ENCODE data around the gene ANKMY1.
A peak's percentile ranks its signal among the peaks of the same experiment; 100 is the strongest.

The ANKMY1 gene

DNA sequence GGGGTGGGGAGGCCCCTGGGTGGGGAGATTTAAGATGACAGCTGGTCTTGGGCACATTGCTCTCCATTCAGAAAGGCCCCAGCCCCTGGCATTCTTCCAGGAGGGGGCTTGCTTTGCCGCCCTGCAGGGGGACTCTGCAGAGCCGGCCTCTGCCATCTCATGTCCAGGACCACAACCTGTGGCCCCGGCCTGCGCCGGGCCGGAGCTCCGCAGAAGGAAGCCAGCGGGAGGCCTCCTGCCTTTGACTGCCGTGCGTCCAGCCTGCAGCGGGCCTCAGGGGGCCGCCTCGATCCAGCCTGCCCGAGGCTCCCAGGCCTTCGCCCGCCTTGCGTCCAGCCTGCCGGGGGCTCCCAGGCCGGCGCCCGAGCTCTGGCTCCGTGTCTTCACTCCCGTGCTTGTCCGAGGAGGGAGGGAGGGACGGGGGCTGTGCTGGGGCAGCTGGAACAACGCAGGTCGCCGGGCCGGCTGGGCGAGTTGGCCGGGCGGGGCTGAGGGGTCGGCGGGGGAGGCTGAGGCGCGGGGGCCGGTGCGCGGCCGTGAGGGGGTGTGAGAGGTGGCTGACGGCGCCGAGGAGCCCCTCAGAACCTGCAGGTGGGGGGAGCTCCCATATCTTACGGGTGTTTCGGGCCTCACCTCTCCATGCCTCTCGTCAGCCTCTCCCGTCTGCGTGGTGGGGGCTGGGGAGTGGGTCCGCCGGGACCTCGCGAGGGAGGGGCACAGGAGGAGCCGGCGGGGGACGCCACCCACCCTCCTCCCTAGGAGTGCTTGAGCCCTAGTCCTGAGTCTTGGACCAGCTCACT, 101.9 kb downstream of the ANKMY1 start:
- H3K9ac ChIP-seq (ENCODE audit: low read length in 5 of 5) = no peak overlapping the region
- H3K4me1 ChIP-seq (ENCODE audit: control insufficient read depth in 5 of 5, insufficient read depth in 5 of 5, low read length in 5 of 5) = peaks cover 0 to 34% (median 27%) of the 10 kb centered on the region in 5 donors
- H3K4me3 ChIP-seq (ENCODE audit: low read depth in 1 of 5, low read length in 5 of 5) = no peak overlapping the region
- peaks cover 0 to 32% (median 20%) of the 10 kb centered on the region in 5 donors for H3K27me3 ChIP-seq (ENCODE audit: control insufficient read depth in 5 of 5, insufficient read depth in 4 of 5, low read length in 5 of 5)
- H3K36me3 ChIP-seq (ENCODE audit: control insufficient read depth in 5 of 5, insufficient read depth in 5 of 5, low read length in 5 of 5) = no peaks in the 10 kb centered on the region
- no peak overlapping the region for H3K27ac ChIP-seq (ENCODE audit: low read depth, low read length)
- H3K9me3 ChIP-seq (ENCODE audit: control insufficient read depth in 5 of 5, low read length in 5 of 5) = no peaks in the 10 kb centered on the region

DNA sequence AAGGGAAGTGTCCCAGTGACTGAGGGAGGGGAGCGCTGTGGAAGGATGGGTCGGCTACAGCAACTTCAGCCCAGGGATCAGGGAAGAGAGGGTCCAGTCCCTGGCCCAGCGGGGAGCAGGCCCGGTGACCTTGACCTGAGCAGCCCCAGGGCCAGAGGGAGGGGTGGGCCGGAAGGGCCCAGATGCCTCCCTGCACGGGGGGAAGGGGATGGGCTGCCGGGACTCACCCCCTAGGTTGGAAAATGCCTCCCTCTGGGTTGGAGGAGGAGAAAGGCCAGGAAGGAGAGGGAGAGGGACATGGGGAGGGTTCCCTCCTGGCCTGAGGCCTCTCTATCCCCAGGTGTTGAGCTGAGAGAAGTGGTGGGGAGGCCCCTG, 102.5 kb downstream of the ANKMY1 start:
- no peaks in the 10 kb centered on the region for H3K36me3 ChIP-seq (ENCODE audit: control insufficient read depth in 5 of 5, insufficient read depth in 5 of 5, low read length in 5 of 5)
- no peak overlapping the region for H3K27ac ChIP-seq (ENCODE audit: low read depth, low read length)
- peaks cover 0 to 40% (median 33%) of the 10 kb centered on the region in 5 donors for H3K4me1 ChIP-seq (ENCODE audit: control insufficient read depth in 5 of 5, insufficient read depth in 5 of 5, low read length in 5 of 5)
- H3K27me3 ChIP-seq (ENCODE audit: control insufficient read depth in 5 of 5, insufficient read depth in 4 of 5, low read length in 5 of 5) = peaks cover 0 to 38% (median 21%) of the 10 kb centered on the region in 5 donors
- H3K9me3 ChIP-seq (ENCODE audit: control insufficient read depth in 5 of 5, low read length in 5 of 5) = no peaks in the 10 kb centered on the region
- no peak overlapping the region for H3K4me3 ChIP-seq (ENCODE audit: low read depth in 1 of 5, low read length in 5 of 5)
- H3K9ac ChIP-seq (ENCODE audit: low read length in 5 of 5) = no peak overlapping the region

DNA sequence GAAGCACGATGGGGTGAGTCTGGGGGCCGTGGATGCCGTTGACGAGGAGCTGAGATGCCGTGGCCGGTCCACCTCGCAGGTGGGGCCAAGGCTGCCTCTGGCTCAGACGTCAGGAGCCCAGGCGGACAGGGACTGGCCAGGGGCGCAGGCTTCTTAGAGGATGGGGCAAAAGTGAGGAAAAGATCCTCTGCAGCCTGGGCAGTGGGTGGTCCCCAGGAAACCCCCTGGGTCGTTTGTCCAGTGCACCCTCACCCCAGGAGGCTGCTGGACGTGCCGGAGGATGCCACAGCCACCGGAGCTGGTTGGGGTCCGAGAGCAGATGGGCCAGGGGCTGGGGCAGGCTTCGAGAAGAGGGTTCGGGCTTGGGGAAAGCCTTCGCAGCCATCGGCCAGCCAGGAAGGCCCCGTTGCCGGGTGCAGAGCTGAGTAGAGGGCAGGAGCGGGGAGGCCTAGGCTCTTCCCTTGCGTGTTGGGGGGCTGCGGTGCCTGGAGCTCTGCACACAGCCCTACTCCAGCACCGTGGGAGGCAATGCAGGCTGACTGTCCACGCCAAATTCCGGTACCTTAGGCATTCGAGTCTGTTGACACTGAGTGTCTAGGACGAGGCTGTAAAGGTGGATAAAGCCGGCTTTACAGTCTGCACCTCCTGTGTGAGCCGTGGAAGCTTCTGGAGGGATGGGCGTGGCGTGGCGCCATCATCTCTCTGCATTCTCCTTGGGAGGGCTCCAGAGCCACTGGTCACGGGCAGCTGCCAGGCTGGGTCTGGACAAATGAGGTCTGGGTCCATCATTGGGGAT, 103.5 kb downstream of the ANKMY1 start:
- Histone ChIP-seq H3K9ac (ENCODE audit: low read length in 5 of 5) (no peak overlapping the region), H3K36me3 (ENCODE audit: control insufficient read depth in 5 of 5, insufficient read depth in 5 of 5, low read length in 5 of 5) (no peaks in the 10 kb centered on the region), H3K9me3 (ENCODE audit: control insufficient read depth in 5 of 5, low read length in 5 of 5) (no peaks in the 10 kb centered on the region), H3K4me3 (ENCODE audit: low read depth in 1 of 5, low read length in 5 of 5) (no peak overlapping the region), H3K27ac (ENCODE audit: low read depth, low read length) (no peak overlapping the region), H3K4me1 (ENCODE audit: control insufficient read depth in 5 of 5, insufficient read depth in 5 of 5, low read length in 5 of 5) (peaks cover 0 to 40% (median 31%) of the 10 kb centered on the region in 5 donors), H3K27me3 (ENCODE audit: control insufficient read depth in 5 of 5, insufficient read depth in 4 of 5, low read length in 5 of 5) (peaks cover 0 to 41% (median 25%) of the 10 kb centered on the region in 5 donors)

DNA sequence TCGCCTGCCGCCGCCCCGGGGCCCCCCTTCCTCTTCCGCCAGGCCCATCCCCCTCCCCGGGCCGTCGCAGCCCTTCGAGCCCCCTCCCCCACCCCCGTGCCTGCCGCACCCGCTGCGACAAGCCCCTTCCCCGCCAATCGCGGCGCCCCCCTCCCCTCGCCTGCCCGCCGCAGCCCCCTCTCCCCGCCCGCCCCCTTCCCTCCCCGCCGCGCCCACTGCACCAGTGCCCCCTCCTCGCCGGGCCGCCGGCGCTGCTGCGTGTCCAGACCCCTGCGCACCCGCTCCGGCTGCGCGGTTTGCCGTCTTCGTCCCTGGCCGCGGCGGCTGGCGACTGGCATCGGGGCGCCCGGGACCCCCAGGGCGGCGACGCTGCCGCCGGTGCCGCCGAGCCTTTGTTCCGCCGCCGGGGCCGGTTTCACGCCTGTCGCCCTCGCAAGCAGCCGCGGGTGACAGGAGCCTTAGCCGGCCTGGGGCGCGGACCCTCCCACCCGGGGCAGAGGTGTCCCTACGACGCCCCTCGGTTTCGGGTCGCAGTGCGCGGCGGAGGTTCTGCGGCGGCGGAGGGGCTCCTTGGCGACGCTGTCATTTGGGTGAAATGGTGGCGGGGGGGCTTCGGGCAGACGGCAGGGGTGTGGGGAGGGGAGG, 104.2 kb downstream of the ANKMY1 start:
- H3K9ac ChIP-seq (ENCODE audit: low read length in 5 of 5) = no peak overlapping the region
- H3K9me3 ChIP-seq (ENCODE audit: control insufficient read depth in 5 of 5, low read length in 5 of 5) = no peaks in the 10 kb centered on the region
- peaks cover 0 to 47% (median 25%) of the 10 kb centered on the region in 5 donors for H3K27me3 ChIP-seq (ENCODE audit: control insufficient read depth in 5 of 5, insufficient read depth in 4 of 5, low read length in 5 of 5)
- peaks cover 0 to 40% (median 24%) of the 10 kb centered on the region in 5 donors for H3K4me1 ChIP-seq (ENCODE audit: control insufficient read depth in 5 of 5, insufficient read depth in 5 of 5, low read length in 5 of 5)
- H3K36me3 ChIP-seq (ENCODE audit: control insufficient read depth in 5 of 5, insufficient read depth in 5 of 5, low read length in 5 of 5) = no peaks in the 10 kb centered on the region
- no peak overlapping the region for H3K27ac ChIP-seq (ENCODE audit: low read depth, low read length)
- no peak overlapping the region for H3K4me3 ChIP-seq (ENCODE audit: low read depth in 1 of 5, low read length in 5 of 5)

DNA sequence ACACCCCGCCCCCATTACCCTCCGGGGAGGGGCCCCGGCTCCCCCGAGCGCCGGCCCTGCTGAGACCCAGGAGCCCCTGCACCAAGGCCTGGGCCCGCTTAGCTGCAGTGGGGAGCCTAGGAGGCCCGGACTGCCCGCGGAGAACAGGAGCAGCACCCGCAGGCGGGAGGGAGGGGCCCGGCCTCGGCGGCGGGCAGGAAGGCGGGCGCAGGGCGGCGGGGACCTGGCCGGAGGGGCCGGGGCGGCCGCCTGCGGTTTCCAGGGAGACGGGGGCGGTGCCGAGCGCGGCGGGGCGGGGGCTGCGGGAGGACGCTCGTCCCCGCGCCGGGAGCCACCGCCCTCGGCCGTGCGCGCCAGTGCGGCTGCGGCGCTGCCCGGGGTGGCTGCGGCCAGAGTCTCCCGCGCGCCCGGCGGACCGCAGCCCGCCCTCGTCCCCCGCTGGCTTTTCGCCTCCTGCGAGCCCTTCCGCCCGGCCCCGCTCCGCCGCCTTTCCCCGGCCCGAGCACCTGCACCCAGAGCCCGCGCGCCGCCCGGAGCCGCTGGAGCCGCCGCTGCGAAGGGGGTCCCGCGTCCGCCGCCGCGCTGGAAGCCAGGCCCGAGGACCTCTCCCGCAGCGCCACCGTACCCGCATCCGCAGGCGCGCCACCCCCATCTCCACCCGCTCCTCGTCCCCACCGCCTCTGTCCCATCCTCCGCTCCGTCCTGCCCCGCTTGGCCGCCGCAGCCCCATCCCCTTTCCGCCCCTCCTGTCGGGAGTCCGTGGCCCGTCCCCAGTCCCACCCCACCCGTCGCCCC, 105.1 kb downstream of the ANKMY1 start:
- Histone ChIP-seq H3K27me3 (ENCODE audit: control insufficient read depth in 5 of 5, insufficient read depth in 4 of 5, low read length in 5 of 5) (peaks cover 0 to 44% (median 25%) of the 10 kb centered on the region in 5 donors), H3K9ac (ENCODE audit: low read length in 5 of 5) (peak overlapping the region in 2 of 5 donors; percentile 17 to 59), H3K4me1 (ENCODE audit: control insufficient read depth in 5 of 5, insufficient read depth in 5 of 5, low read length in 5 of 5) (peaks cover 0 to 40% (median 22%) of the 10 kb centered on the region in 5 donors), H3K27ac (ENCODE audit: low read depth, low read length) (no peak overlapping the region), H3K9me3 (ENCODE audit: control insufficient read depth in 5 of 5, low read length in 5 of 5) (no peaks in the 10 kb centered on the region), H3K36me3 (ENCODE audit: control insufficient read depth in 5 of 5, insufficient read depth in 5 of 5, low read length in 5 of 5) (no peaks in the 10 kb centered on the region), H3K4me3 (ENCODE audit: low read depth in 1 of 5, low read length in 5 of 5) (peak overlapping the region in 4 of 5 donors; percentile 6 to 62 (median 58))

DNA sequence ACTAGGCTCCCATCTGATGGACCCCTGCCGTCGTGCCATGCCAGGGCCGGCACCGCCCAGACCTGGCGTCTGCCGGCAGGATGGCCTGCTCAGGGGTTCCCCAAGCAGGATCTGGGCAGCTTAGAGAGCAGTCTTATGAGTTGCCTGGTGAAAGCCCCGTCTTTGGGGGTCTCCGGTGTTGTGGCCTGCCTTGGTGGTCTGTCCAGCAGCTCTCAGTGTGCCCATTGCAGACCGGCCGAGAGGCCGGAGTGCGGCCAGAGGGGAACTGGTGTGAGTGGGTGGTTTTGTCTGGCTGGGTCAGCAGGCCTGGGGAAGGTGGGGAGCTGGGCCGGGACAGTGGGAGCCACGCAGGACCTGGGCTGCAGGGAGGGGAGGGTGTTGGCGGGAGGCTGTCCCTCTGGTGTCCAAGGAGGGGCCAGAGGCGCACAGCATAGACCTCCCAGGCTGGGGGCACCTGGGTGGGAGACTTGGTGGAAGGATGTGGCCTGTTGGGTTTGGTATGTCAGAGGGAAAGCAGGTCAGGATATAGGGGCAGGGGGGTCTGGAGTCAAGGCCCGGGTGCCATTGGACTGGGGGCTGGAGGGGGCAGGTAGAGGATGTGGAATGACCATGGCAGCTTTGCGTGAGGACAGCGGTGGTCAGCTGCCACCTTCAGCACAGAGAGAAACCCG, 105.9 kb downstream of the ANKMY1 start:
- peaks cover 0 to 40% (median 22%) of the 10 kb centered on the region in 5 donors for H3K4me1 ChIP-seq (ENCODE audit: control insufficient read depth in 5 of 5, insufficient read depth in 5 of 5, low read length in 5 of 5)
- peak overlapping the region in 2 of 5 donors; percentile 17 to 59 for H3K9ac ChIP-seq (ENCODE audit: low read length in 5 of 5)
- H3K27me3 ChIP-seq (ENCODE audit: control insufficient read depth in 5 of 5, insufficient read depth in 4 of 5, low read length in 5 of 5) = peaks cover 0 to 41% (median 20%) of the 10 kb centered on the region in 5 donors
- no peak overlapping the region for H3K27ac ChIP-seq (ENCODE audit: low read depth, low read length)
- no peaks in the 10 kb centered on the region for H3K36me3 ChIP-seq (ENCODE audit: control insufficient read depth in 5 of 5, insufficient read depth in 5 of 5, low read length in 5 of 5)
- H3K4me3 ChIP-seq (ENCODE audit: low read depth in 1 of 5, low read length in 5 of 5) = peak overlapping the region in 4 of 5 donors; percentile 6 to 62 (median 52)
- H3K9me3 ChIP-seq (ENCODE audit: control insufficient read depth in 5 of 5, low read length in 5 of 5) = no peaks in the 10 kb centered on the region

DNA sequence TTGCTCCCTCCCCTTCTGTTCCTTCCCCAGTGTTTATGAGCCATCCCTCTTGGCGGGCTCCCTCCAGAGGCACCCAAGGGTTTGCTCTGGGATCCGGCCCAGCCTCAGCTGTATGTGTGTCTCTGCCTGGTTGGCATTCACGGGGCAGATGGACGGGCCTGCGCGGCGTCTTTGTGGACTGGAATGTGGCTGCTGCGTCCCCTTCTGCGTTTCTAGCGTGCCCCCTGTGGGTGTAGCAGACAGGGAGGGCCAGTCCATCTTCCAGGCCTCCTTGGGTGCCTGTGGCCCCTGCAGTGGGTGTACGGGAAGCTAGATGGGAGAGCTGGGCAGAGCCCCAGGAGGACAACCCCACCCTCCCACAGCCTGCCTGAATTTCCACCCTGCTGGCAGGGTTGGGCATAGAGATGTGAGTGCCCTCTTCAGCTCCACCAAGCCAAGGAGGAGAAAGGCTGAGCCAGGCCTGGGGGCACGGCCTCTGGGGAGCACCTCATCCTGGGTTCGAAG, 106.6 kb downstream of the ANKMY1 start:
- Histone ChIP-seq H3K27ac (ENCODE audit: low read depth, low read length) (no peak overlapping the region), H3K27me3 (ENCODE audit: control insufficient read depth in 5 of 5, insufficient read depth in 4 of 5, low read length in 5 of 5) (peaks cover 0 to 39% (median 17%) of the 10 kb centered on the region in 5 donors), H3K9me3 (ENCODE audit: control insufficient read depth in 5 of 5, low read length in 5 of 5) (no peaks in the 10 kb centered on the region), H3K36me3 (ENCODE audit: control insufficient read depth in 5 of 5, insufficient read depth in 5 of 5, low read length in 5 of 5) (peaks cover 0 to 3% (median 0%) of the 10 kb centered on the region in 5 donors), H3K4me1 (ENCODE audit: control insufficient read depth in 5 of 5, insufficient read depth in 5 of 5, low read length in 5 of 5) (peaks cover 0 to 40% (median 22%) of the 10 kb centered on the region in 5 donors), H3K4me3 (ENCODE audit: low read depth in 1 of 5, low read length in 5 of 5) (no peak overlapping the region), H3K9ac (ENCODE audit: low read length in 5 of 5) (no peak overlapping the region)

DNA sequence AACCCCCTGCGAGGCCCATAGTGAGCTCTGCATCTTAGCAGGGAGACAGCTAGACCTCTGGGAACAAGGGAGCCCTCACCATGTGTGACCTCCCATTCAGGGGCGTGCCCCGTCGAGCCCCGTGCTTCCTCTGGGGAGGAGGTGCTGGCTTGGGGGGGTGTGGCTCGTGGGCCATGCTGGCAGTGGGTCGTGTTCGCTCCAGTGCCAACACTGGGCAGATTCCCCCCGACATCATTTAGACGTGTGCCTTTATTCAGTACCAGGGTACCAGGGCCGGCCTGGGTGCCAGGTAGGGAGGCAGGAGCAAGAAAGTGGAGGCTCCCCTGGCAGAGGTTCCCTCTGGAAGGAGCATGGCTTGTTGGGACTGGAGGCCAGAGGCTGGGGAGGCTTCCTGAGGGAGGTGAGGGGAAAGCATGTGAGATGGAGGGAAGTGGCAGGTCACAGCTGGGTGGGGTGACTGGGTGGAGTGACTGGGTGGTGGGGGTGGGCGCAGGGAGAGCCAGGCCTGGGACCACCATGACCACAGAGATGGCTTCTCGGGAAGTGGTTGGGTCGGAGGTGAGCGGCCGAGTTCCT, 107.2 kb downstream of the ANKMY1 start:
- H3K36me3 ChIP-seq (ENCODE audit: control insufficient read depth in 5 of 5, insufficient read depth in 5 of 5, low read length in 5 of 5) = peaks cover 0 to 8% (median 0%) of the 10 kb centered on the region in 5 donors
- no peak overlapping the region for H3K4me3 ChIP-seq (ENCODE audit: low read depth in 1 of 5, low read length in 5 of 5)
- no peaks in the 10 kb centered on the region for H3K9me3 ChIP-seq (ENCODE audit: control insufficient read depth in 5 of 5, low read length in 5 of 5)
- no peak overlapping the region for H3K27ac ChIP-seq (ENCODE audit: low read depth, low read length)
- H3K9ac ChIP-seq (ENCODE audit: low read length in 5 of 5) = no peak overlapping the region
- peaks cover 0 to 39% (median 17%) of the 10 kb centered on the region in 5 donors for H3K27me3 ChIP-seq (ENCODE audit: control insufficient read depth in 5 of 5, insufficient read depth in 4 of 5, low read length in 5 of 5)
- peaks cover 0 to 38% (median 22%) of the 10 kb centered on the region in 5 donors for H3K4me1 ChIP-seq (ENCODE audit: control insufficient read depth in 5 of 5, insufficient read depth in 5 of 5, low read length in 5 of 5)

Data from subcutaneous abdominal adipose tissue (tissue), 5 donors.